AML-193 (cell line): ENCODE measurements around the gene IL34.

Source experiments
- DNase-seq, 2 experiments: peaks; one replicate each; lab custom pipeline; 2025; lab: John Stamatoyannopoulos, UW

Gene IL34

DNA sequence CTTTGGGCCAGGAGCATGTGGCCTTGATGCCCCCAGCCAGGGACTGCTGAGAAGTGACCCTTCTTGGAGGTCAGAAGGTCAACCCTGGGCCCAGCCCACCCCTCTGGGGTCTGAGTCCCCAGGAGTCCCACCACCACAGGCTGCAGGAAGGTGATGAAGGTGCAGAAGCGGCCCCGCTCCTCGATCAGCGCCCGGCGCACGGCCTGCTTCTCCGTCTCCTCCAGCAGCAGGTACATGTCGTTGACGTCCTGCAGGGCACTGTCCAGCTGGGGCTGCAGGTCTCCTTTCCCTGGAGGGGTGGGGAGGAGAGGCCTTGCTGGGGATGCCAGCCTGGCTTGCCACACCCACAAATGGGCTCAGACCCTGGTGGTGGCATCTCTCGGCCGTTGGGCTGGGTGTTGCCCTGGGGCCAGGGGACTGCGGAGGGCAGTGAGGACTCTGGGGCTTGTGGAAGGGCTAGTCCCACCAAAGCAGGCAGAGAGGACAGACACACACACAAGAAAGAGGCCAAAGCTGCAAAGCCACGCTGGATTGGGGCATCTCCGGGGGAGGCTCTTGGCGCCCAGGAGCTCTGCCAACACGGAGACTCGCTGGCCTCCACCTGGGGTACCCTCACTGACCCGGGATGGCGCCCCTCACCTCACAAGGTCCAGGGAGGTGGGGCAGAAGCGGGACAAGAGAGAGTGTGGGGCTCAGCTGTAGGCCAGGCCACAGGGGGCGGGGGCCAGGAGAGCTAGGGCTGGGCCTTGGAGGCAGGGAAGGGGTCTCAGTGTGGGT, 31.9 kb downstream of the IL34 start:
- DNase-seq: no peak

DNA sequence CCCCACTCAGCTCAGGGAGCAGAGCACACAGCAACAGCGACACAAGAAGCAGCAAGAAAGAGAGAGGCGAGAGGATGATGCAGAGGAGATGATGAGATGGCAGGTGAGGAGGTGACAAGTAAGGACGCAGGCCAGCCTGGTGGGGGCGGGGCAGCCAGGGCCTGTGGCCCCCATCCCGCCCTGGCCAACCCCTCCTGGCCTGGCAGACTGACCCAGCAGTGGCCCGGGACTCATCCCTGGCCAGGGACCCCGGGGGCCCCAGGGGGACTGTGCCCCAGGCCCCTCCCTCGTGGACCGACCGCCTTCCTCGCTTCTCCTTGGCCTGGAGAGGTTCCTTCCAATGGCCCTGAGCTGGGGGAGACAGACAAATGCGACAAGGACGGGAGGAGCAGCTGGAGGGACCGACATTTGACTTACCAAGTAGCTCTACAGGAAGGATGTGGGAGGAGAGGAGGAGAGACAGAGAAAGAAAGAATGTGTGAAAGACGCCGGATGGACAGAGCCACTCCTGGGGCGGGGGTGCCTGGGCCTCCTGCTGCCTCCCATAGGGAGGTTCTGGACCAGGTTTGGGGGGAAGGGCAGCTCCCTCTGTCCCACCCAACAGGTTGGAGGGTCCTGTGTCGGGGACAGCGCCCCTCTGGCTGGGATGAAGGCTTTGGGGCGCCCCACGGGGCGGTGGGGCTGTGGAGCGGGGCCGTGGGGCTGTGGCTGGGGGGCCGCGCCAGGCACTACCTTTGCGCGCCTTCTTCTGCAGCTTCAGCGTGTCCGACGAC, 32.7 kb downstream of the IL34 start:
- no peak for DNase-seq

DNA sequence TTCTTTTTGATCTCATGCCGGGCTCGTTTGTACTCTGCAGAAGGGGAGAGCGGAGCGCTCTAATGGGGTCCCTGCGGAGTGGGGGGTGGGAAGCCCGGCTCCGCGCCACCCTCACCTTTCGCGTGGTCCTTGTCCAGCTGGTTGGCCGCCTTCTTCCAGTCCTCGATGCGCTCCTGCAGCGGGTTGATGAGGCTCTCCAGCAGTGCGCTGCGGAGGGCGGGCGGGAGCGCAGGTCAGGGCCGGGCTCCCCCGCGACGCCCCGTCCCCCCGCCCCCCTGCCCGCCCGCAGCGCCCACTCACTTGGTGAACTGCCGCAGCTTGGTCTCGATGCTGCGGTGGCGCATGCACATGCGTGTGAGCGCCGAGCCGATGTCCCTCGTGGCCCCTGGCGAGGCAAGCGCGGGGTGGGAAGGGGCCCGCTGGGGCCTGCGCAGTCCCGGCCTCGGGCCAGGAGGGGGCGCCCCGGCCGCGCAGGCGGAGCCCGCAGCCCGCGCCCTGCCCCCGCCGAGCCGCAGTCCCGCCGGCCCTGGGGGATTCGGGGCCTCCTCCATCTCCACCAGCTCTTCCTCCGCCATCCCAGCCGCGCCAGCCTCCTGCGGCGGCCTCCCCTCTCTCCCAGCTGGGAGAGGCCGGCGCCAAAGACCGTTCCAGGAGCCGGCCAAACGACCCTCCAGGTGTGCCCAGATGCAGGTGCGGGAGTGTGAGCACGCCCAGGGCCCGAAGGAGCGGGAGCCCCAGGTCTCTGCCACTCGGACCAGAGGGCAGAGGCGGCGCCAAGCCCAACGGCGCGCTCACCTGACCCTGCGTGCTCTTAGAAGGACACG, 33.5 kb downstream of the IL34 start:
- DNase-seq: no peak

DNA sequence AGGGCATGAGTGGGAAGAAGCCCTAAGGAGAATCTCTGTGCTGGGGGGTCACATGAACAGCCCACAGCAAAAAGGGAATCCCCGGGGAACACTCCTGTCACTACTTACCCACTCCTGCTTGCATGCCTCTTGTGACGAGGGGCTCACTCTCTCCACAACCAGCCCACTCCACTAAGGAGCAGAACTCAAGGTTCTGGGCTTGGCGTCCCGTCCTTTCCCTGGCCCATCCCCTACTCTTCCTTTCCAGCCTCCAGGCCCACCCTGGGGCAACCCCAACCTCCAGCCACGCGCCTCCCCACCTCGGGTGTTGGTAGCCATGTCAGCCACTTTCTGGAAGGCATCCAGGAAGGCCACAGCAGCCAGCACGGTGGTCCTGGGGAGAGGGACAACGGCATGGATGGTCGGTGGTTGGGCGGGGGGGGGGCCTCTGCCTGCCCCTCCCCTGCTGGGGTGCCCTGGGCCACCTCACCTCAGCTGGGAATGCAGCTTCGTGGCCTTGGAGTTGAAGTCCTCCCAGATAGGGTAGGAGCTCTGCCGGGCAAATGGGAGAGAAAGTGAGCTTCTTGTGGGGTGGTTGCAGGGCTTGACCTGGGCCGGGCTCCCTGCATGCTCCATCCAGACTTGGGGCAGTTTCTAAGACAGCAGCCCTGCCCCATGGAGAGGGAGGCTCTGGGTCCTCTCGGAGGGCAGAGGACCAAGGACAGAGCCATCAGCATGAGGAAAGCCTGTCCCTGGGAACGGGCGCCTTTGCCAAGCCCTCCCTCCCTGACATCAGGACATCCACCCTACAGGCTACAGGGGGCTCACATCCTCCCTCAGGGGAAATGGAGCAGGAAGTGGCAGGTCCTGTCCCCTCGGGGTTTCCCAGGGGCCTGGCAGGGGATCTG, 34.4 kb downstream of the IL34 start:
- DNase-seq: no peak

DNA sequence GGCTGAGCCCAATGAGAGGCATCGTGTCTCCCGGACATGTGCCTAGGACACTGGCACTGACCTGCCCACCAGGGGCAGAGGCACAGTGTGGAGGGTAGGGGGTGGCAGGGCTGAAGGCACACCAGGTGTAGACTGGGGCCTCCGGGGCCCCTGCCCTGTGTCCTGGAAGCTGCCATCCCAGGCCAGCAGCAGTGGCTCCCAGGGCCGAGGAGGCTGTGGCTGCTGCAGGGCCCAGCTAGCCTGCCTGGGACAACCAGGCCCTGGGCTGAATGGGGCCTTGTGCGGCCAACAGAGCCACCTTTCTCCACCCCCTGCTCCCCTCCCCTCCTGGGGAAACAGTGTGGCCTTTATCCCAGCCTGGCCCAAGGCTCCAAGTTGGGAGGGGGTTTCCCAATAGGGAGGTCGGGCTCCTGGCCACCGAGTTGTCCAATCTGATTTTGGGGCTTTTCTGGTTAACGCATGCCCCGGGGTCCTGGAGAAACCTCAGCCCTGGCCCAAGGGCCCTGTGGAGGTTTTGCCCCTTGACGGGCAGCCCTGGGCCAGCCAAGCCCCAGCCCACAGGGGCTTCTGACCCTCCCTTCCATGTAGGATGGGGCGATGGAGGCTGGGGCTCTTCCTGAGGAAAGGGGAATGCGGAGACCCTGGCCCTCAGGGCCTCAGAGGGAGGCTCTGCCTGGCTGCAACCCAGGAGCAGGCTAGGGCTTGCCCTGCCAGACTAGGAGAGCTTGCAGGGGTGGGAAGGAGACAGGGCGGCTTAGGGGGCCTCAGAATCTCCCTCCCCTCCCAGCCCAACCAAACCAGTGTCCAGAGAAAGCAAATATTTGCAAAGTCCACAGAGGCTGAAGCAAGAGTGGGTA, 35.3 kb downstream of the IL34 start:
- no peak for DNase-seq

DNA sequence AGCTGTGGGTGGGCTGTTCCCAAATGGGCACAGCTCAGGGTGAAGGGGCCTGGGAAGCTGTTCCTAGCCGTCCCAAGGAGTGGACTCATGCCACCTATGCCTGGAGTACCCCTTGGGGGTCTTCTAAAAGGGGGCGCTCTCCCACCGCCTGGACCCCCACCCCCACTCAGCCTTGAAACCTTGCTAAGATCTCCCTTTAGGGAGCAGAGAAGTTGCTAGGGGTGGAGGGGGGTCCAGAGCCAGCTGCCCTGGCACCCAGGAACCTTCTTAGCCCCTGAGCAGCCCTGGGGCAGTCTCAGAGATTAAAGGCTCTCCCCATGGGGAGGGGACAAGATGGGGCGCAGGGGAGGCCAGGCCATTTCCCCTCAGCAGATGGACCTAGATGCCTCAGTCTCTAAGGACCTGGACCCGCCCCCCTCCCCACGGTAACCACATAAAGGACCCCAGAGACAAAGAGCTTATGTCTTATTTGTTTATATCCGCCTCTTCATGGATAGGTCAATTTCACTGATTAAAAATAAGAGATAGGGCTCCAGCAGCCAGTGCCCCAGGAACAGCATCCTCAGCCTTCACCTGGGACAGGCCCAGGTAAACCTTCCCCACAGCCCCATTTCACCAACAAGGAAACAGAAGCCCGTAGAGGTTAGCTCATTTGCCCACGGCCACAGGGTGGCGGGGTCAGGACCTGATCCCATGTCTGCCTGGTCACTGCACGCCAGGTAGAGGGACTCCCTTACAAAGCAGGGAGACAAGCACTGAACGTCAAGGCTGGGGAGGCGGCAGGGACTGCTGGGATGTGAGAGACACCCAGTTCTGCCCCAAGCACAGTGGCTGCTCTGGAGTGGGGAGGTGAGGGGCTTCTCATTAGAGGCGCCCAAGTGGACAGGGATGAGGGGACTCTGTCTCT, 36.1 kb downstream of the IL34 start:
- DNase-seq: no peak

DNA sequence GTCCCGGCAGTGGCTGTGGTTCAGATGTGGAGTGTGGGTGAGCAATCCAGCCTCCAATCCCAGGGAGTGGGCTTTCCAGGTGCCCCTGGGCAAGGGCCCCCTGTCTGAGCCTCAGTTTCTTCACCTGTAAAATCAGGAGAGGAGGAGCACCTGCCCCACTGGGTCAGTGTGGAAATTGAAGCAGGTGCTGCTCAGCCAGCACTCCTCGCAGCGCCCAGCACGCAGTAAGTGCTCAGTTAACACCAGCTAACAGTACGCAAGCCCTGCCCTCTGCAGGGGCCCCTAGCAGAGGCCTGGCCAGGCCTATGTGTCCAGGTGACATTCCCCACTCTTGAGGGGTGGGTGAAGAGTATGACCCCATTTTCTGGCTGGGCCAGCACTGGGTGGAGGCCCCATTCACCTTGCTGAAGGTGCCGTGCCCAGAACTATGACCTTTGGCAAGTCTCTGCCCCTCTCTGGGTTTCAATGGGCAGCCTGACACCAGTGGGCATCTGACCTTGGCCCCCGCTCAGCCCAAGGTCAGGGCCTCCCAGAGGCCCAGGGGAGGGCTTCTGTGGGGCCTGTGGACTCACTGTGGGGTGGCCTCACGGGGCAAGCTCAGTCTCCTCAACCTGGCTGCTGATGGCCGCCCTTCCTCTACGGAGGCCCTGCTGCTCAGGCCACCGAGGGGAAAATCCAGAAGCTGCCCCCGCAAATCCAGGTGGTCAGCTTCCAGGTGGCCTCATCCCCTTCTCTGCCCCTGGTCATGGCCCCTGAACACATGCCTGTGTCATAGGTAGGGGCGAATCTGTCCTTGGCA, 37.0 kb downstream of the IL34 start:
- DNase-seq: no peak

DNA sequence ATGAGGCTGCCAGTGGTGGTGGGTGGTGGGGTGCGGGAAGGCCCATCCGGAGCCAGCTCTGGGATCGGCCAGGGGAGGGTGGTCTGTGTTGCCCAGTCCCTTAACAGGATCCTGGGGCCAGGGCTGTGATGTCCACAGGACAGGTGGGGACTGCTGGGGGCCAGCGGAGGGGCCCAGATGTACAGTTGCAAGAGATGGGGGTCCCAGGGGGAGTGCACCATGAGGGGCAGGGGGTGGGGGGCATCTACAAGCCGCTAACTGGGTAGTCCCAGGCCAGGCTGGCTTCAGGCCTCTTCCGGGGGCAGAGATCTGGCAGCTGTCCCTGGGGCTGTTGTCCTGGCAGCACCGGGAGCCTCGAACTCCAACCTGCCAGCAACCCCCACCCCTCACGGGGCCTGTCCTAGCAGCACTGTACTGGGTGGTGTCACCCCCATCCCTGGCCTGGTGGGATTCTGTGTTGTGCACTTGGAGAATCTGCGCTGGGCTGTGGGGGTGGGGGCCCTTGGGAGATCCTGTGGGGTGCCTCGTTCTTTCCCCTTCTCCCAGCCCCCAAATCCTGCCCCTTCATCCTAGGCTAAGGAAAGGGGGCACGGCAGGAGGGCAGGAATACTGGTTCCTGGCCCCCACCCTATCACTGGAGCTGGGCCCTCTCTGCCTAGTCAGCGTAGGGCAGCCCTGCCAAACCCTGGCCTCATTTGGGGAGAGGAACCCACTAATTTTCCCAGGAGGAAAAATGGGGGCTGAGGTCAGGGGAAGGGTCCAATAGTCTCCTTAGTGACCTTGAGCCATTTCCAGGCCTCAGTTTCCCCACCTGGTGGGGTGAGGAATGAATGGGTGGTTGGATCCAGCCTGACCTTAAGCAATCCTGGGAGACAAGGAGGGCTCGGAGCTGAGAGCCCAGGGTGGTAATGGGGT, 38.0 kb downstream of the IL34 start:
- no peak for DNase-seq

DNA sequence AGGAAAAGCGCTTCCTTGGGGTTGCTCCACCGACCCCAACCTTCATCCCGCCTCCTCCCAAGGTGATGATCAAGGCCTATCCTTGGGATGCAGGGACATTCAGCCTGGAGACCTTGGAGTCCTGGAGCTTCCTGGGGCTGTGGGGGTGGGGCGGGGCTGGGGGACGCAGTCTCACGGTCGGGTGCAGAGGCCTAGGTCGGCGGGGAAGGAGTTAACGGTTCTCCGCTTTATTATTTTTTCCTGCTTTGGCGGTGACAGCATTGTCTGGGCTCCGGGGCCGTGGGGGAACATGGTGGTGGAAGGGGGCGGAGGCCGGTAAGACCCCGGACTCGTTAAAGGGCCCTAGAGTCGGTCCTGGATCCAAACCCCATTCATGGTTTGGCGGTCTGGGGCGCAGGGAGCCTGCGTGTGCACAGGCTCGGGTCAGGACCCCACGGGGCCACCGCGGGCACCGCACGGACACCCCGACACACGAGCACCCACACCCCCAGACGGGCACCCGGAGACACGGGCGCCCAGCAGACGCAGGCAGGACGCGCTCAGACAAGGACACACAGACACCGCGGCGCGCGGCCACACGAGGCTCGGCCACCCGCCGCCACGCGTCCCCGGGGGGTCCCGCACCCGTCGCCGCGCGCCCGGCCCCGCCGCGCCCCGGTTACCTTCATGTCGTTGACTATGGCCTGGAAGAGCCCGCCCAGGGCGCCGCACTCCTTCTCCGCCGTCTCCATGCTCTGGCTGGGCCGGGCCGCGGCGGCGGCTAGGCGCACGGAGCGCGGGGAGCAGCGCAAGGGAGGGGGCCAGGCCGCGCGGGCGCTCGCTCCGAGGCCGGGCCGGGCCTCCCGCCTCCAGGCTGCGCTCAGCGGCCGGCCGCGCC, 38.9 kb downstream of the IL34 start:
- peak in 1 of 2 experiments; percentile 6 for DNase-seq

DNA sequence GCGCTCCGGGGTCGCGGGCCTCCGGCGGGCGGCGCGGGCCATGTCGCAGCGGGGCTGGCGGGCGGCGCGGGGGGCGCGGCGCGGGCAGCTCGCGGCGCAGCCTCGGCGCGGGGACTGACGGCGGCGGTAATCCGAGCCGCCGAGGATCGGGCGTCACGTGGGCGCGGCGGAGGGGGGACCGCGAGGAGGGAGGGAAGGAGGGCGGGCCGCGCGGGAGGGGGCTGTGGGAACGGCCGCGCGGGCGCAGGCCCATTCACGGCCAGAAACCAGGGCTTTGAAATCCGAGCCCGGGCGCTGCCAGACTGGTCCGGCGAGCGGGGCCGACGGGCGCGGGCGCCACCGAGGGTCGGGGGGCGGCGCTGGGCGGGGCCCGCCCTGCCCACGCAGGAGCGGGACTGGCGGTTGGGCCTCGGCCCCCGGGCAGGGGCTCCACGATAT, 39.6 kb downstream of the IL34 start, which contains the start of gene MTSS2:
Gene MTSS2, minus strand, starts transcription at position 116 of the 438 bp plus-strand sequence. CDS start 262 bp downstream, outside the sequence.
- no peak for DNase-seq

DNA sequence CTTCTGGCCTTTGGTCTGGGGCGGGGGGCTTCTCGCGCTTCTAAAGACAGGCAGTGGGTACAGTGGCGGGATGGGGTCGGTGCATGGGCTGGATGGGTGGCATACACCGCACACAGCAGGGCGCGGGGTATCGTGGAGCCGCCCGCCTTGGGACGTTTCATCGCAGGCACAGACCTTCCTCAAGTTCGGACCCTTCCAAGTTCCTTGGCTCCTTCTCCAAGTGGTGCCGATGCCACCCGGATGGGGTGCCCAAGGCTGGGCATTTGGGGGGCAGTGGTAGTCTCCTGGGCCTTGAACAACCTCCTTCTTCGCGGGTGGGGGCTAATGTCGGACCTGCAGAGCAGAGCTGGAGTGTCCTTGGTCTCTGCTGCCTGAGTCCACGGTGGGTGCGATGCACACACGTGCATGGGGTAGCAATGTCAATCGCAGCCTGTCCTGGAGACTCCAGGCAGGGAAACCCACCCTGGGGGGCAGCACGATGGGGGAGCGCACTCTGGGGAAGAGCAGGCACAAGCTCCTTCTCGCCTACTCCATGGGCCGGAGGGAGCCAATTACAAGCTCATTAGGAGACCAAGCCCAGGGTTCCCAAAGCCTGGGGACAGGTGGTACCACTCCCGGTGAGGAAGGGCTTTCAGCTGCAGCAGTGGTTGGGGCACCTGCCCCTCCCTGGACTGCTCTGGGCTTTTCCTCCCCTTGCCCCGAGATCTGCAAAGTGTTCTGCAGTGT, 40.2 kb downstream of the IL34 start:
- no peak for DNase-seq

DNA sequence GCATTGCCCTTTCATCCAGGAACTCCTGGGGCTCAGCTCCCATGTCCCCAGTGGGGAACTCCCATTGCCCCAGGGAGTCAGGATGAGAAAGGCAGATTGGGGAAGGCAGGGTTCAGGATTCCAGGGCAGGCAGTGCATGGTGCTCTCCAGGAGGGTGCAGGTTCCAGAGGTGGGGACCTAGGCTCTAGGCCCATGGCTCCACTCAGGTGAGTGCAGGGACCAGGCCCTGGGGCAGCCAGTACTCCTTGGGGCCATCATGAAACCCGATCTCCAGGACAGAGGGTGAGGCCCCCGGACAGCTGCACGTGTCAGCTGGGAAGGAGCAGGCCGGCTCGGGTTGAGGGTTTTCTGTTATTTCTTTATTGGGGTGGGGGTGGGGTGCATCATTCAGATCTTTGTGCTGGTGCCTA, 40.7 kb downstream of the IL34 start:
- DNase-seq: no peak

DNA sequence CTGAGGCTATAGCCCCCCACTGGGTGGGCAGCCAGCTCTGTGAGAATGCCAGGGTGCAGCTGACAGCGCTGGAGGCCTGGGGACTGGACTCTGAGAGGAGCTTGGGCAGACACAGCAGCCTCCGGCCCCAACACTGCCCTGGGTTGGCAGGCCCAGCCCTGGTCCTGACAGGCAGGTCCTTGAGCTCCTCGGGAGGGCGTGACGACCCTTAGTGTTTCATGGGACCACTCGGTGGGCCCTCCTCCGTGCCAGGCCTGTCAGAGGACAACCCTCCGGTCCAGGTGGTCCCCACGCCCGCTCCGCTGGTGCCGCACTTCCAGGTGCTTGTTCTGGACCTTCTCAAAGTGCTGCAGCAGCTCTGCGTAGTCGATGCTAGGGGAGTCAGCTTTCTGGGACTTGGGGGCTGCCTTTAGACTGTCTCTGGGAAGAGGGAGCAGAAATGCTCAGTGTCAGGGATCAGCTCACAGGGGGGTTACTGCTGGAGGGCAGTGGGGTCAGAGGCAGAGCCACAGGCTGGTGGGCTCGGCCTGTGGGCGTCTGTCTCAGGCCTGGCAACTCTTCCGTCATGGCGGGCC, 41.4 kb downstream of the IL34 start:
- DNase-seq: no peak

DNA sequence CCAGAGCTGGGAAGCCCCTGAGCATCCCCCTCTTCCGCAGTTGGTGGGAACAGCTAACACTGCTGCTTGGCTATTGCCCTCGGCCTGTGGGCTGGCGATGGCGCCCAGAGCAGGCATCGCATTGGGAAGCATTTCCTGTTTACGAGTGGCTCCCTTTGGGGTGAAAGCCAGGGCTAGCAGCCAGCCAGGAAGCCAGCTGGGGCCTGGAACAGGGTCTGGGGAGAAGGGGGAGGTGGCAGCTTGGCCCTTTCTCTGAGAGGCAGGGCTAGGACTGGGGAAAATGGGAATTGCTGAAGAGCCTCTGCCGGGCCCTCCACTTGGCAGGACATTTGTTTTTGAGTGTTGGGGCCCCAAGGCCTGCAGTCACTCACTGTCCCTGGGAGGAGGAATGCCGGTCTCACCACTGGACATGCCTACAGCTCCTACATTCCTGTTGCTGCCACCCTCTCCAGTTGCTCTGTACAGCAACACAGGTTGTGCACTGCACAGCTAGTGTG, 41.9 kb downstream of the IL34 start:
- DNase-seq: no peak
